GM12801 (cell line): ENCODE data around the gene FSTL4.

Source experiments
- CTCF ChIP-seq: IDR thresholded peaks from one replicate; pipeline ENCODE4 v1.5.1; 2011; ENCODE audit warnings: control low read depth; ENCODE audit not compliant: insufficient read length; ENCODE audit errors: extremely low read depth

The FSTL4 gene

GRCh38 chr5:133579766-133580165 lies 32.6 kb downstream of the FSTL4 start:
- no peak for TF ChIP-seq CTCF

GRCh38 chr5:133569347-133569746 lies 43.0 kb downstream of the FSTL4 start:
- no peak for TF ChIP-seq CTCF

- no peak for TF ChIP-seq CTCF
These were observed 46.3 kb downstream of the FSTL4 start for GRCh38 chr5:133565993-133566392.

GRCh38 chr5:133564921-133565565 lies 47.3 kb downstream of the FSTL4 start:
- TF ChIP-seq CTCF: no peak

GRCh38 chr5:133562554-133562953 lies 49.8 kb downstream of the FSTL4 start:
- TF ChIP-seq CTCF: no peak

- no peak for TF ChIP-seq CTCF
These were observed 52.4 kb downstream of the FSTL4 start for GRCh38 chr5:133559960-133560359.

GRCh38 chr5:133556551-133556950 lies 55.8 kb downstream of the FSTL4 start:
- no peak for TF ChIP-seq CTCF
